MM.1S (cell line): ENCODE measurements around the gene CNIH3.

ENCODE experiments used
- CTCF ChIP-seq: fragments of 300-600 bp; sonication (generic); IDR thresholded peaks from 2 replicates; pipeline ENCODE4 v1.5.1; 2016; ENCODE audit warnings: antibody characterized with exemption, low read length, mixed read lengths
- EZH2phosphoT487 ChIP-seq: fragments of 300-600 bp; sonication (generic); IDR thresholded peaks from 2 replicates; pipeline ENCODE4 v1.6.1; 2018; ENCODE audit warnings: antibody characterized with exemption, low read length

- no peak for TF ChIP-seq CTCF
- TF ChIP-seq EZH2phosphoT487, result no peak
Observed at GRCh38 chr1:224582041-224582440, 34.1 kb upstream of the CNIH3 start.
